AG04449 (cell line): ENCODE results near the gene GRHPR.

Source experiments
- CTCF ChIA-PET: fragments of 350-600 bp; formaldehyde crosslinking; extraction: SDS; loops from one replicate; lab custom pipeline; 2021; ENCODE audit warnings: antibody characterized with exemption; lab: Yijun Ruan, JAX
- POLR2A ChIA-PET: fragments of 400-600, 350-600 bp; formaldehyde crosslinking; extraction: SDS; loops from one replicate; lab custom pipeline; 2020; ENCODE audit warnings: antibody characterized with exemption, inconsistent platforms; lab: Yijun Ruan, JAX
- DNase-seq: peaks from one replicate; pipeline ENCODE4 v3.0.0-alpha.2; 2010; ENCODE audit warnings: low read depth, low spot score
- H3K4me3 ChIP-seq: 2 replicates; pipeline ENCODE4 v1.5.1; 2011; ENCODE audit warnings: low read depth, mild to moderate bottlenecking, control low read depth, low read length
- CTCF ChIP-seq: IDR thresholded peaks from one replicate; pipeline ENCODE4 v1.5.1; 2011; ENCODE audit warnings: mild to moderate bottlenecking, moderate library complexity, low read length, control low read depth, inconsistent platforms; ENCODE audit not compliant: insufficient read depth; ENCODE audit errors: missing control alignments

The GRHPR gene

DNA sequence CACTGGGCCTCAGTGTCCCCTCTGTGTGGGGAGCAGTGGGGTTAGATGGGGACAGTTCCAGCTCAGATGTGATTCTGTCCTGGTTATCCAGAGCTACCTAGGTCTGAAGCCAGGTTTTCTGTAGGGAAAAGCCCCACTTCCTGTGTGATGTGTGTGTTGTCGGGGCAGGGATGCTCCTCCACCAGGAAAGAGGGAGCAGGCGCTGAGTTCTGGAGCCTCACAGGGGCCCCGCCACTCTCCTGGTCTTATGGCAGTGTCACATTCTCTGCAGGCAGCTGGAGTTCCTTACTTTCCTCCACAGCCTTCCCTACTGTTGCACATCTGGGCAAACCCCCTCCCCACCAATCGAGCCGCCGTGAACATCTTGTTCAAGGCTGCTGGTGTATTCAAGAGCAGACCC lies 39.1 kb upstream of the GRHPR start:
- CTCF ChIA-PET: no interaction called here
- no peak for DNase-seq
- TF ChIP-seq CTCF: no peak
- POLR2A ChIA-PET: no interaction called here
- no peak overlapping the region for H3K4me3 ChIP-seq

DNA sequence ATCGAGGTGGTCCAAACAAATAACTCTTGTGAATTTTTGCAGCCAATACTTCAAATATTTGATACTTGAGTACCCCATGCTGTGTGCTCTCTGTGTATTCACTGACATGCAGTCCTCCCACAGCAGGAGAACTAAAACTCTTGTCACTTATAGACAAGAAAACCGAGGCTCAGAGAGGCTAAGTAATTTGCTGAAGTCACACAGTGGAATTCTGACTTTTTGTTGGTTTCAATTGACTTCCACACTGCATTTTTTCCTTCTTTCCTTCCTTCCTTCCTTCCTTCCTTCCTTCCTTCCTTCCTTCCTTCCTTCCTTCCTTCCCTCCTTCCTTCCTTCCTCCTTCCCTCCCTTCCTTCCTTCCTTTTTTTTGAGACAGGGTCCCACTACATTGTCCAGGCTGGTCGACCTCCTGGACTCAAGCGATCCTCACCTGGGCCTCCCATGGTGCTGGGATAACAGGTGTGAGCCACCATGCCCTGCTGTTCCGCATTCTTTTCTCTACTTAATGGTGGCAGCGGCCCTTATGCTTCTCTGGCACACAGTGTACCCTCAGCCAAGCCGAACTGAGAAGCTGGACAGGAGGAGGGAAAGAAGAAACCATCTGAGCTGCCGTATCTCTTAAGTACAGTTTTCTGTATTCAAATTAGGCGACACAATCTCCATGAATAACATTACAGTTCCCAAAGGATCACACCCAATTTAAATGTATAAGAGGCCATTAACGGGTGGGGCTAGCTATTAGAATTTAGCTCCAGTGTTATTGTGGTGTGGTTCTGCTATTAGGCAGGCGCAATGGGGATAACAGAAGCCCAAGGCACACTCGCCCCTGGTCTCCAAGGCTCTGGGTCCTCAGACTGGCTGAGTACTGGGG lies 38.4 kb upstream of the GRHPR start:
- H3K4me3 ChIP-seq: no peak overlapping the region
- ChIA-PET CTCF (interaction anchor here (1.1 to 1.4 kb wide), 3 partner anchors 10 to 388 kb away, joined by 3 to 4 read pairs (median 3); no protein-coding TSS in a partner anchor), POLR2A (no interaction called here)
- no peak for DNase-seq
- TF ChIP-seq CTCF: no peak

DNA sequence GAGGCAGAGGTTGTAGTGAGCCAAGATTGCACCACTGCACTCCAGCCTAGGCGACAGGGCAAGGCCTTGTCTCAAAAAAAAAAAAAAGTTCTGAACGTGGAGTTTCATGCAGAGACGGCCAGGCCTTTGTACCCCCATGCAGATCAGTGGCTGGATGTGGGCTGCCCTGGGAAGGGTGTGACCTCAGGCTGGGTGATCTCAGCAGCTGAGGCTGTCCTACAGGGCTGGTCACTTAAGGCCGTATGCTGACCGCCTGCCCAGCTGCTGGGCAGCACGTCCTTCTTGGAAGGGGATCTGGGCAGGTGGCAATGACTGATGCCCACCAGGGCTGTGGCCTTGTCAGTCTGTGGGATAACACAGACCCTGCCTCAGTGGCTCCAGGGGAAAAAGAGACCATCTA lies 37.2 kb upstream of the GRHPR start:
- CTCF ChIA-PET: interaction anchor here (1.1 to 1.4 kb wide), 3 partner anchors 11 to 389 kb away, joined by 3 to 4 read pairs (median 3); no protein-coding TSS in a partner anchor
- DNase-seq: no peak
- no peak overlapping the region for H3K4me3 ChIP-seq
- TF ChIP-seq CTCF: no peak
- POLR2A ChIA-PET: no interaction called here

GRCh38 chr9:37386988-37387387 lies 35.5 kb upstream of the GRHPR start:
- DNase-seq: no peak
- TF ChIP-seq CTCF: no peak
- H3K4me3 ChIP-seq: no peak overlapping the region
- CTCF ChIA-PET: interaction anchor here (0.9 to 1.0 kb wide), 2 partner anchors 9 to 27 kb away, joined by 3 read pairs; no protein-coding TSS in a partner anchor
- POLR2A ChIA-PET: no interaction called here

DNA sequence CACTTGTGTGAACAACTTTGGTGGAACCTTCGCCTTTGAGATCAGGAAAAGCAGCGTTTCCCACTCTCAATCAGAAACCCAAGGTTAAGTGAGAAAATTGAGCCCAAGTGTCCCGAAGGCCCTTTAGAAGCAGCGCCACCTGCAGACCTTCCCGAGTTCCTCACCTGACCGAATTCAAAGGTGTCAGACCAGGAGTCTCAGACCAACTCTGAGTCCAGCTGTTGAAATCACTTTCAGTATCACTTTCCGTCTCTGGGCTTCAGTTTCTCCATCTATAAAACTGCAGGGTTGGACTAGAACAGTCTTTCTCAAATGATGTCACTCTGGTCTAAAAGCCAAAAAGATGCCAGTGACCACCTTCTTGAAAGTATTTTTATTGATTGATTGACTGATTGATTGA lies 31.7 kb upstream of the GRHPR start:
- no peak overlapping the region for H3K4me3 ChIP-seq
- no peak for TF ChIP-seq CTCF
- POLR2A ChIA-PET: no interaction called here
- CTCF ChIA-PET: no interaction called here
- DNase-seq: no peak

GRCh38 chr9:37392272-37392671 lies 30.2 kb upstream of the GRHPR start:
- TF ChIP-seq CTCF: no peak
- POLR2A ChIA-PET: no interaction called here
- no peak for DNase-seq
- CTCF ChIA-PET: no interaction called here
- H3K4me3 ChIP-seq: no peak overlapping the region
